ACC112 (cell line): ENCODE measurements around the gene TSC22D1.

Experiments
- H2AFZ ChIP-seq: fragments of 200-600 bp; sonication (generic); one replicate; pipeline ENCODE4 v1.6.0; 2017; ENCODE audit warnings: antibody characterized with exemption, low read length; ENCODE audit not compliant: unreplicated experiment
- H3K27ac ChIP-seq: fragments of 200-600 bp; sonication (generic); 2 replicates; pipeline ENCODE4 v1.5.1; 2014; ENCODE audit warnings: low read depth, mild to moderate bottlenecking, antibody characterized with exemption, low read length, moderate library complexity
- H3K27me3 ChIP-seq: fragments of 200-600 bp; sonication (generic); 2 replicates; pipeline ENCODE4 v1.6.1; 2014; ENCODE audit warnings: mild to moderate bottlenecking, antibody characterized with exemption, low read length, moderate library complexity, mixed read lengths; ENCODE audit not compliant: insufficient read depth
- H3K36me3 ChIP-seq: fragments of 200-600 bp; sonication (generic); 2 replicates; pipeline ENCODE4 v1.6.1; 2016; ENCODE audit warnings: mild to moderate bottlenecking, antibody characterized with exemption, low read length, moderate library complexity, mixed read lengths; ENCODE audit not compliant: insufficient read depth
- H3K4me1 ChIP-seq: fragments of 200-600 bp; sonication (generic); one replicate; pipeline ENCODE4 v1.6.1; 2016; ENCODE audit warnings: low read length, mixed read lengths; ENCODE audit not compliant: insufficient read depth, unreplicated experiment, control insufficient read depth
- H3K4me3 ChIP-seq: fragments of 200-600 bp; sonication (generic); 2 replicates; pipeline ENCODE4 v1.5.1; 2014; ENCODE audit warnings: mild to moderate bottlenecking, low read depth, low read length
- H3K79me2 ChIP-seq: fragments of 200-600 bp; sonication (generic); one replicate; pipeline ENCODE4 v1.6.0; 2016; ENCODE audit warnings: low read length; ENCODE audit not compliant: control insufficient read depth, unreplicated experiment, insufficient read depth

Gene TSC22D1

GRCh38 chr13:44385401-44385800 lies 190.7 kb downstream of the TSC22D1 start:
- no peak overlapping the region for H3K4me3 ChIP-seq
- H3K79me2 ChIP-seq, result no peaks in the 10 kb centered on the region
- no peaks in the 10 kb centered on the region for H3K36me3 ChIP-seq
- H2AFZ ChIP-seq, result no peak overlapping the region
- H3K4me1 ChIP-seq, result peaks cover 5% of the 10 kb centered on the region
- H3K27ac ChIP-seq, result no peak overlapping the region
- no peaks in the 10 kb centered on the region for H3K27me3 ChIP-seq

GRCh38 chr13:44384778-44385177 lies 191.4 kb downstream of the TSC22D1 start:
- Histone ChIP-seq H2AFZ (no peak overlapping the region), H3K4me3 (no peak overlapping the region), H3K79me2 (no peaks in the 10 kb centered on the region), H3K27me3 (no peaks in the 10 kb centered on the region), H3K36me3 (no peaks in the 10 kb centered on the region), H3K27ac (no peak overlapping the region), H3K4me1 (peaks cover 10% of the 10 kb centered on the region)

- Histone ChIP-seq H3K4me3 (no peak overlapping the region), H3K79me2 (no peaks in the 10 kb centered on the region), H2AFZ (no peak overlapping the region), H3K4me1 (peaks cover 10% of the 10 kb centered on the region), H3K36me3 (no peaks in the 10 kb centered on the region), H3K27me3 (no peaks in the 10 kb centered on the region), H3K27ac (no peak overlapping the region)
These were observed 192.2 kb downstream of the TSC22D1 start for GRCh38 chr13:44383945-44384344.

- Histone ChIP-seq H3K27ac (no peak overlapping the region), H3K79me2 (no peaks in the 10 kb centered on the region), H3K27me3 (no peaks in the 10 kb centered on the region), H3K4me1 (peaks cover 10% of the 10 kb centered on the region), H2AFZ (no peak overlapping the region), H3K36me3 (no peaks in the 10 kb centered on the region), H3K4me3 (no peak overlapping the region)
These were observed 193.4 kb downstream of the TSC22D1 start for GRCh38 chr13:44382635-44383145.
